ENCODE data around the gene CACNA1I. TPM values are rescaled to one million over a fixed set of nuclear protein-coding genes. Genes with fewer than 3 reads are reported as not detected.

The CACNA1I gene
- total RNA-seq, 2 donors from 2014 or later = 0.69 to 1.0 TPM

DNA sequence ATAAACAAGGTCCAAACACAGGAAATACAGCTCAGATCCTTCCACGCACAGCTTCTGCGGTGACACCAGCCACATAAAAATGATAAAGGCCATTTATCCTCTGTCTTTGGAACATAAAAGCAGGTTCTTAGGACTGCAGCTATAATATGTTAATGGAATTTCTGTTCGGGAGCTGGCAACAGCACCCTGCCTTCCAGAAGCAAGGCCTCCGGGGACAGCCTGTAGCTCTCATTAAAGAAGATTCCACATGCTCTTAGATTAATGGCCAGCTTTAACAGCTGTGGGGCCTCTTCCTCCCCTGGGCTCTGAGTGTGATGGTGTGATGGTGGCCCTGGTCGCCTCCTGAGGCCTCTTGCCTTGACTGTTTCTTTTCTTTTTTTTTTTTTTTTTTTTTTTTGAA, 137.3 kb downstream of the CACNA1I start:
- Histone ChIP-seq H3K27ac (no peak overlapping the region), H3K9me3 (no peaks in the 10 kb centered on the region), H3K9ac (ENCODE audit: low read depth in 2 of 2, low read length in 2 of 2) (no peak overlapping the region), H3K4me3 (no peak overlapping the region), H3K27me3 (no peaks in the 10 kb centered on the region), H3K36me3 (no peaks in the 10 kb centered on the region), H3K4me1 (no peaks in the 10 kb centered on the region)
- DNase-seq = no peak
- intact Hi-C loops (cut with DNase I) = no loop called here
- no peak for TF ChIP-seq CTCF (IDR thresholded peaks at IDR 0.05)

GRCh38 chr22:39710380-39711150, 140.0 kb downstream of the CACNA1I start:
- DNase-seq = no peak
- Histone ChIP-seq H3K27ac (no peak overlapping the region), H3K4me1 (no peaks in the 10 kb centered on the region), H3K36me3 (no peaks in the 10 kb centered on the region), H3K9ac (ENCODE audit: low read depth in 2 of 2, low read length in 2 of 2) (no peak overlapping the region), H3K9me3 (no peaks in the 10 kb centered on the region), H3K27me3 (no peaks in the 10 kb centered on the region), H3K4me3 (no peak overlapping the region)
- TF ChIP-seq CTCF (IDR thresholded peaks at IDR 0.05) = no peak
- intact Hi-C loops (cut with DNase I) = no loop called here

DNA sequence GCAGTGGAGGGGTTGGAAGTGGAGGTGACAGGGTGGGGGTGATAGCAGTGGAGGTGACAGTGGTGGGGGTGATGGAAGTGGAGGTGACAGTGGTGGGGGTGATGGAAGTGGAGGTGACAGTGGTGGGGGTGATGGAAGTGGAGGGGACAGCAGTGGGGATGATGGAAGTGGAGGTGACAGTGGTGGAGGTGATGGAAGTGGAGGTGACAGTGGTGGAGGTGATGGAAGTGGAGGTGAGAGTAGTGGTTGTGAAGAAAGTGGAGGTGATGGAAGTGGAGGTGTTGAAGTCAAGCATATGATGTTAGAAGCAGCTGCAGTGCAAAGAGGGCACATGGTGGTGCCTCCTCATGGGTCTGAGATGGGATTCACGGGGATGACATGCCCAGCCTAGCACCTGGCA, 141.5 kb downstream of the CACNA1I start:
- no peak overlapping the region for H3K4me3 ChIP-seq
- H3K9me3 ChIP-seq = no peaks in the 10 kb centered on the region
- intact Hi-C loops (cut with DNase I) = no loop called here
- no peaks in the 10 kb centered on the region for H3K36me3 ChIP-seq
- DNase-seq = no peak
- H3K27me3 ChIP-seq = no peaks in the 10 kb centered on the region
- H3K27ac ChIP-seq = no peak overlapping the region
- no peaks in the 10 kb centered on the region for H3K4me1 ChIP-seq
- no peak overlapping the region for H3K9ac ChIP-seq (ENCODE audit: low read depth in 2 of 2, low read length in 2 of 2)
- no peak for TF ChIP-seq CTCF (IDR thresholded peaks at IDR 0.05)

DNA sequence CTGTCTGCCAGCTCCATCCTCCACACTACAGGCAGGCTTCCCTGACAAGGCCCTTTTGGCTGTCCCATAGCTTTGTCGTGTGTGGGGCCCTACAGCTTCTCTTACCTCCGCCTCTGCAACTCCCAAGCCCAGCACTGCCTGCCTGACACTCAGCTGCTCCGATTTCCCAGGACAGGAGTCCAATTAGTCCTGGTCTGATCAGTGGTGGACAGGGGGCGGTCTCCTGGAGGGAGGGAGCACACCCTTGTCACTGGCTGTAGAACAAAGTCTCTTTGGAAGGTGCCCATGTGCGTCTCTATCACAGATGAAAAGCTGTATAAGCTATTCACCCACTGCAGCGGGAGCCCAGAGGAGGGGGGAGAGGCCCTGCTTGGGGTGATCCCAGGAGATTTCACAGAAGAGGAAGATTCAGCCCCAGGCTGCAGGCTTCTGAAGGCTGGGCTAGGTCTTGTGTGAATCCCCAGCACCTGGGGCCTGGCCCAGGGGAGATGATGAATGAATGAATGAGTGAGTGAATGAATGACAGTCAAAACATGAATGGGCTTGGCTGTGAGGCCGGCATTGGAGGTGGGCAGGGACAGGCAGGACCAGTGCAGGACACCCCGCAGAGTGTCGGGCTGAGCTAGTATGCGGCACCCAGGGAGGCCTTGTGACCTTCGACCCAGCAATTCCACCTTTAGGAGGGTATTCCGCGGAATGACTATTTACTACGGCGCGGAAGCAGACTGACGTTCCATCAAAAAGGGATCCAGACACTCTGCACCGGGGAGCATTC, 142.4 kb downstream of the CACNA1I start:
- Histone ChIP-seq H3K4me3 (no peak overlapping the region), H3K27me3 (no peaks in the 10 kb centered on the region), H3K9me3 (no peaks in the 10 kb centered on the region), H3K36me3 (no peaks in the 10 kb centered on the region), H3K4me1 (no peaks in the 10 kb centered on the region), H3K9ac (ENCODE audit: low read depth in 2 of 2, low read length in 2 of 2) (no peak overlapping the region), H3K27ac (no peak overlapping the region)
- no peak for DNase-seq
- no peak for TF ChIP-seq CTCF (IDR thresholded peaks at IDR 0.05)
- intact Hi-C loops (cut with DNase I) = no loop called here

- H3K27ac ChIP-seq = no peak overlapping the region
- intact Hi-C loops (cut with DNase I) = no loop called here
- no peak for DNase-seq
These were observed 143.3 kb downstream of the CACNA1I start for GRCh38 chr22:39713799-39714290.

More at GRCh38 chr22:39713799-39714290, 143.3 kb downstream of the CACNA1I start:
- H3K4me3 ChIP-seq = no peak overlapping the region
- no peak for TF ChIP-seq CTCF (IDR thresholded peaks at IDR 0.05)
- H3K9me3 ChIP-seq = no peaks in the 10 kb centered on the region
- H3K9ac ChIP-seq (ENCODE audit: low read depth in 2 of 2, low read length in 2 of 2) = no peak overlapping the region
- no peaks in the 10 kb centered on the region for H3K27me3 ChIP-seq
- no peaks in the 10 kb centered on the region for H3K4me1 ChIP-seq
- no peaks in the 10 kb centered on the region for H3K36me3 ChIP-seq
